Memory B cell (primary cell): ENCODE measurements around the gene ZNF486.
A peak's percentile ranks its signal among the peaks of the same experiment; 100 is the strongest.
"Not testable (repeated sequence)": the region's sequence is repeated elsewhere in the genome, so short reads cannot be mapped to it uniquely, and the experiment has no call there.

Source experiments
- ATAC-seq: fragments of 150-1000 bp; cut with Tn5 transposase; 2 replicates; pipeline ENCODE4 v1.10.0; 2021; ENCODE audit warnings: low read depth, mild to moderate bottlenecking, moderate library complexity
- DNase-seq, 2 donors: peaks; one replicate each; pipeline ENCODE4 v3.0.0; 2022; ENCODE audit warnings: low spot score in 2 of 2
- H3K27ac Mint-ChIP-seq: one replicate; pipeline ENCODE4 v1.8.0; 2022; ENCODE audit warnings: mild to moderate bottlenecking, moderate library complexity, mixed read lengths
- H3K27me3 Mint-ChIP-seq: one replicate; pipeline ENCODE4 v1.8.0; 2022; ENCODE audit warnings: mixed read lengths
- H3K36me3 Mint-ChIP-seq: one replicate; pipeline ENCODE4 v1.8.0; 2022; ENCODE audit warnings: mild to moderate bottlenecking, mixed read lengths
- H3K4me1 Mint-ChIP-seq: one replicate; pipeline ENCODE4 v1.8.0; 2022; ENCODE audit warnings: mixed read lengths
- H3K4me3 Mint-ChIP-seq: one replicate; pipeline ENCODE4 v1.8.0; 2022; ENCODE audit warnings: mild to moderate bottlenecking, moderate library complexity, mixed read lengths
- H3K9me3 Mint-ChIP-seq: one replicate; pipeline ENCODE4 v1.8.0; 2022; ENCODE audit warnings: mixed read lengths

ZNF486 gene

DNA sequence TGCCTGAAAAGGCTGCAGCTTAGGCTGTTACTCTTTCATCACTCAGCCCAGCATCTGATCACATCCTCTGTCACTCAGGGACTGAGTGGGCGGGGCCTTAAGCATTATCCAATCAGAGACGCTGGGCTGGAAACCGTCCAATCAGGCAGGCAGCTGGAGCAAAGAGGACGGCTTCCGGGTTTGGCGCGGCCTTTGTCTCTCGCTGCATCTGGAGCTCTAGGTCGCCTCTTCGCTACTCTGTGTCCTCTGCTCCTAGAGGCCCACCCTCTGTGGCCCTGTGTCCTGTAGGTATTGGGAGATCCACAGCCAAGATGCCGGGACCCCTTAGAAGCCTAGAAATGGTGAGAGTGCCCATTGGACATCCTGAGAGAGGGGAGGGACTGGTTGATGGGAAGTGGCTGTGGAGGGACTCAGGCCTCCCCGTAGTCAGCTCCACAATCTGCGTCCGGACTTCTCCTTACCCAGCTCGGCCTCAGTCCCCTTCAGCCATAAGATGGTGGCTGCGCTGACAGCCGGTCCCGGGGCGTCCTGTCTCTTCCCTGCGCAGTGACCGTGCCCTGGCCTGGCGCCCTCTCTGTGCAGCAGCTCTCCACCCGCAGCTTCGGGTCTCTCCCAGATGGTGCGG, at the start of gene ZNF486:
ZNF486 (plus strand) TSS at position 195 of the 625 bp plus-strand sequence; CDS start at position 312, 117 bp downstream.
- Mint-ChIP-seq H3K9me3 (peaks cover 10% of the 10 kb centered on the region), H3K36me3 (peaks cover 24% of the 10 kb centered on the region), H3K4me1 (peaks cover 18% of the 10 kb centered on the region), H3K4me3 (peak within 1 kb of the TSS; percentile 98), H3K27ac (peak within 1 kb of the TSS; percentile 86), H3K27me3 (no peaks in the 10 kb centered on the region)
- DNase-seq (peak; percentile 86 to 90), ATAC-seq (peak; percentile 97)

DNA sequence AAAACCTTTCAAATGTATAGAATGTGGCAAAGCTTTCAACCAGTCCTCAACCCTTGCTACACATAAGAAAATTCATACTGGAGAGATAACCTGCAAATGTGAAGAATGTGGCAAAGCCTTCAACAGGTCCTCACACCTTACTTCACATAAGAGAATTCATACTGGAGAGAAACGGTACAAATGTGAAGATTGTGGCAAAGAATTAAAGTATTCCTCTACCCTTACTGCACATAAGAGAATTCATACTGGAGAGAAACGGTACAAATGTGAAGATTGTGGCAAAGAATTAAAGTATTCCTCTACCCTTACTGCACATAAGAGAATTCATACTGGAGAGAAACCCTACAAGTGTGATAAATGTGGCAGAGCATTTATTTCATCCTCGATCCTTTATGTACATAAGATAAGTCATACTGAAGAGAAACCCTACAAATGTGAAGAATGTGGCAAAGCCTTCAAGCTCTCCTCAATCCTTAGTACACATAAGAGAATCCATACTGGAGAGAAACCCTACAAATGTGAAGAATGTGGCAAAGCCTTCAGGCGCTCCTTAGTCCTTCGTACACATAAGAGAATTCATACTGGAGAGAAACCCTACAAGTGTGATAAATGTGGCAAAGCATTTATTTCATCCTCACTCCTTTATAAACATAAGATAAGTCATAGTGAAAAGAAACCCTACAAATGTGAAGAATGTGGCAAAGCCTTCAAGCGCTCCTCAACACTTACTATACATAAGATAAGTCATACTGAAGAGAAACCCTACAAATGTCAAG, 48.8 kb upstream of the ZNF486 start:
- H3K4me1 Mint-ChIP-seq, ATAC-seq, H3K27me3 Mint-ChIP-seq, DNase-seq, H3K27ac Mint-ChIP-seq, H3K4me3 Mint-ChIP-seq: not testable (repeated sequence)
- Mint-ChIP-seq H3K9me3 (peaks cover 15% of the 10 kb centered on the region), H3K36me3 (peaks cover 33% of the 10 kb centered on the region)

DNA sequence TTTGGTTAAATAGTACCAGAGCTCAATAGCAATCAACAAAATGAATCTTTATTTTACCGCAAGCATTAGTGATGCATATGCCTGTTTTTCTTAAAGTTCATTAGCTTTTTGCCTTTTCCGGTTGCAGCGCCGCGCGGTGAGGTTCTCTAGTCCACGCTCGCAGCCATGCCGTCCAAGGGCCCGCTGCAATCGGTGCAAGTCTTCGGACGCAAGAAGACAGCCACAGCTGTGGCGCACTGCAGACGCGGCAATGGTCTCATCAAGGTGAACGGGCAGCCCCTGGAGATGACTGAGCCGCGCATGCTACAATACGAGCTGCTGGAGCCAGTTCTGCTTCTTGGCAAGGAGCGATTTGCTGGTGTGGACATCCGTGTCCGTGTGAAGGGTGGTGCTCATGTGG, 42.1 kb upstream of the ZNF486 start:
- DNase-seq (no peak), ATAC-seq (no peak)
- peaks cover 12% of the 10 kb centered on the region for H3K9me3 Mint-ChIP-seq
- H3K4me1 Mint-ChIP-seq, result no peaks in the 10 kb centered on the region
- H3K27ac Mint-ChIP-seq, result no peak overlapping the region
- H3K27me3 Mint-ChIP-seq, result no peaks in the 10 kb centered on the region
- H3K36me3 Mint-ChIP-seq, result peaks cover 32% of the 10 kb centered on the region
- no peak overlapping the region for H3K4me3 Mint-ChIP-seq

DNA sequence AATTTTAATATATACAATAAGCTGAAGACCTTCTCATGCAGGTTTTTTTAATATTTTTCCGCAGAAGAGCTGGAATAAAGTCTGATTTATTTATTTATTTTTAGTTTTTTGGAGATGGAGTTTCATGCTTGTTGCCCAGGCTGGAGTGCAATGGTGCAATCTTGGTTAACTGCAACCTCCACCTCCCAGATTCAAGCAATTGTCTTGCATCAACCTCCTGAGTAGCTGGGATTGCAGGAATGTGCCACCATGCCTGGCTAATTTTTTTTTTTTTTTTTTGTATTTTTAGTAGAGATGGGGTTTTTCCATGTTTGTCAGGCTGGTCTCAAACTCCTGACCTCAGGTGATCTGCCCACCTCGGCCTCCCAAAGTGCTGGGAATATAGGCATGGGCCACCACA, 34.1 kb upstream of the ZNF486 start:
- DNase-seq, H3K36me3 Mint-ChIP-seq, H3K9me3 Mint-ChIP-seq, H3K27ac Mint-ChIP-seq, H3K4me1 Mint-ChIP-seq, H3K27me3 Mint-ChIP-seq, H3K4me3 Mint-ChIP-seq, ATAC-seq: not testable (repeated sequence)

DNA sequence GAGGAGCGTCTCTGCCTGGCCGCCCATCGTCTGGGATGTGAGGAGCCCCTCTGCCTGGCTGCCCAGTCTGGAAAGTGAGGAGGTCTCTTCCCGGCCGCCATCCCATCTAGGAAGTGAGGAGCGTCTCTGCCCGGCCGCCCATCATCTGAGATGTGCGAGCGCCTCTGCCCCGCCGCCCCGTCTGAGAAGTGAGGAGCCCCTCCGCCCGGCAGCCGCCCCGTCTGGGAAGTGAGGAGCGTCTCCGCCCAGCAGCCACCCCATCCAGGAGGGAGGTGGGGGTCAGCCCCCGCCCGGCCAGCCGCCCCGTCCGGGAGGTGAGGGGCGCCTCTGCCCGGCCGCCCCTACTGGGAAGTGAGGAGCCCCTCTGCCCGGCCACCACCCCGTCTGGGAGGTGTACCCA, 29.3 kb upstream of the ZNF486 start:
- ATAC-seq, H3K4me3 Mint-ChIP-seq, H3K9me3 Mint-ChIP-seq, H3K27ac Mint-ChIP-seq, H3K36me3 Mint-ChIP-seq, DNase-seq, H3K27me3 Mint-ChIP-seq, H3K4me1 Mint-ChIP-seq: not testable (repeated sequence)

DNA sequence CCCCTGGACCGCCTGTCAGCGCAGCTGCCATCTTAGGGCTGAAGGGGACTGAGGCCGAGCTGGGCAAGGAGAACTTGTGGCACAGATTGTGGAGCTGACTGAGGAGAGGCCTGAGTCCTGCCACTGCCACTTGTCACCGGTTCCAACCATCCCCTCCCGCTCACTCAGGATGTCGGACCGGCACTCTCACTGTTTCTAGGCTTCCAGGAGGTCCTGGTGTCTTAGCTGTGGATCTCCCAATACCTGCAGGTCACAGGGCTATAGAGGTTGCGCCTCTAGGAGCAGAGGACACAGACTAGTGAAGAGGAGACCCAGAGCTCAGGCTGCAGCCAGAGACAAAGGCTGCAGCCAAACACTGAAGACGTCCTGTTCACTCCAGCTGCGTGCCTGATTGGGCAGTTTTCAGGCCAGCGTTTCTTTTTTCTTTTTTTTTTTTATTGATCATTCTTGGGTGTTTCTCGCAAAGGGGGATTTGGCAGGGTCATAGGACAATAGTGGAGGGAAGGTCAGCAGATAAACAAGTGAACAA, 15.3 kb upstream of the ZNF486 start:
- peaks cover 3% of the 10 kb centered on the region for H3K27me3 Mint-ChIP-seq
- no peak for ATAC-seq

DNA sequence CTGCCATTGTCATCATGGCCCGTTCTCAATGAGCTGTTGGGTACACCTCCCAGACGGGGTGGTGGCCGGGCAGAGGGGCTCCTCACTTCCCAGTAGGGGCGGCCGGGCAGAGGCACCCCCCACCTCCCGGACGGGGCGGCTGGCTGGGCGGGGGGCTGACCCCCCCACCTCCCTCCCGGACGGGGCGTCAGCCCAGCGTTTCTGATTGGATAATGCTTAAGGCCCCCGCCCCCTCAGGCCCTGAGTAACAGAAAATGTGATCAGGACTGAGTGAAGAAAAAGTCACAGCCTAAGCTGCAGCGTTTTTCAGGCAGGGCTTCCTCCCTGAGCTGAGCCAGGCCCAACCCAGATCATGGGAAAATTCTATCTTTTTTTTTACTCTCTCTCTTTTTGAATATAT, 14.5 kb upstream of the ZNF486 start:
- ATAC-seq, H3K36me3 Mint-ChIP-seq, DNase-seq, H3K4me1 Mint-ChIP-seq, H3K4me3 Mint-ChIP-seq, H3K9me3 Mint-ChIP-seq, H3K27ac Mint-ChIP-seq, H3K27me3 Mint-ChIP-seq: not testable (repeated sequence)

More for the DNA sequence above, 15.3 kb upstream of the ZNF486 start:
- H3K4me3 Mint-ChIP-seq, result no peak overlapping the region
- peaks cover 7% of the 10 kb centered on the region for H3K9me3 Mint-ChIP-seq
- no peak overlapping the region for H3K27ac Mint-ChIP-seq
- H3K36me3 Mint-ChIP-seq, result peaks cover 8% of the 10 kb centered on the region
- DNase-seq, result no peak
- no peaks in the 10 kb centered on the region for H3K4me1 Mint-ChIP-seq

DNA sequence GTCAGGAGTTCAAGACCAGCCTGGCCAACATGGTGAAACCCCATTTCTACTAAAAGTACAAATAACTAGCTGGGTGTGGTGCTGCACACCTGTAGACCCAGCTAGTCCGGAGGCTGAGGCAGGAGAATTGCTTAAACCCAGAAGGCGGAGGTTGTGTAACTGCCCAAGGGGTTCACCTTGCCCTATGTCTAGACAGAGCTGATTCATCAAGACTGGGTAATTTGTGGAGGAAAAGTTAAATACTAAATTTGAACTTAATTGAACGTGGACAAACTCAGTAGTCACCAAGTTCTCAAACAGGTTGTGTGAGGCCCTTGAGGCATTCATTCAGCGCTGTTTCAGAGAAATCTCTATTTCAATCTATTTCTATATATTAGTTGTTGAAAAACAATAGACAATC, 13.7 kb upstream of the ZNF486 start:
- Mint-ChIP-seq H3K4me1 (no peaks in the 10 kb centered on the region), H3K36me3 (peaks cover 10% of the 10 kb centered on the region), H3K27me3 (peaks cover 4% of the 10 kb centered on the region), H3K4me3 (no peak overlapping the region), H3K27ac (no peak overlapping the region), H3K9me3 (peaks cover 10% of the 10 kb centered on the region)
- DNase-seq (no peak), ATAC-seq (no peak)

DNA sequence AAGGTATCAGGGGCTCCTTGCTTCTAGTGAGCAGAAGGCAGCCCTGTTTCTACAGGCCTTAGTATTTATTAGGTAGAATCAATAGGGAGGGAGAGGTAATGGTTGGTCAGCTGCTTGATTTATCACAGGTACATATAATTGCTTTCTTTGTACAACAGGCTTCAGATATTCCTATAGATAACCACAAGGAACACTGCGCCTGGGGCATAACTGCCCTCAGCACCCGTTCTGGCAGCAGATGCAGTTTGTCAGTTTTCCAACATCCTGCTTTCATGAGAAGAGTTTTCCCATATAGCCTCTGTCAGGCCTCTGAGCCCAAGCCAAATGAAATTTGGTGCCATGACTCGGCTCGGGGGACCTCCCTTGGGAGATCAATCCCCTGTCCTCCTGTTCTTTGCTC, 12.4 kb upstream of the ZNF486 start:
- DNase-seq, result no peak
- Mint-ChIP-seq H3K4me3 (no peak overlapping the region), H3K9me3 (peaks cover 17% of the 10 kb centered on the region), H3K27me3 (peaks cover 7% of the 10 kb centered on the region), H3K4me1 (no peaks in the 10 kb centered on the region), H3K27ac (no peak overlapping the region), H3K36me3 (peaks cover 16% of the 10 kb centered on the region)
- ATAC-seq, result no peak

DNA sequence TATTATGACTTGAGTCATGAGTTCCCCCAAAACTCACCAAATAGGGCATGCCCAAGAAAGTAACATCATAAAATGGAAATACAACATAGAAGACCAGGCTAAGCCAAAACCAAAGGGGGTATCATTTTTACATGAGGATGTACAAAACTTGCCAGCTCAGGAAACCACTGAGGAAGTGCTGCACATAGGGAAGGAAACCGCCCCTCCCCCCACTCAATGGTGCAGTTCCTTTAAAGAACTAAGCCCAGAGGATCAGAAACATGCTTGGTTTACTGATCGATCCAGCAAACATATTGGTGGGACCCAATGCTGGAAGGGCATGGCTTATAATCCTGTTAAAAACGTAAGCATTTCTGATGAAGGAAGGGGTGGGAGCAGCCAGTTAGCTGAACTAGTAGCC, 4.2 kb upstream of the ZNF486 start:
- Mint-ChIP-seq H3K36me3 (peaks cover 14% of the 10 kb centered on the region), H3K9me3 (peaks cover 18% of the 10 kb centered on the region), H3K27me3 (peaks cover 4% of the 10 kb centered on the region), H3K27ac (no peak overlapping the region), H3K4me1 (peaks cover 8% of the 10 kb centered on the region), H3K4me3 (no peak overlapping the region)
- DNase-seq, result peak in 1 of 2 donors; percentile 13
- no peak for ATAC-seq

DNA sequence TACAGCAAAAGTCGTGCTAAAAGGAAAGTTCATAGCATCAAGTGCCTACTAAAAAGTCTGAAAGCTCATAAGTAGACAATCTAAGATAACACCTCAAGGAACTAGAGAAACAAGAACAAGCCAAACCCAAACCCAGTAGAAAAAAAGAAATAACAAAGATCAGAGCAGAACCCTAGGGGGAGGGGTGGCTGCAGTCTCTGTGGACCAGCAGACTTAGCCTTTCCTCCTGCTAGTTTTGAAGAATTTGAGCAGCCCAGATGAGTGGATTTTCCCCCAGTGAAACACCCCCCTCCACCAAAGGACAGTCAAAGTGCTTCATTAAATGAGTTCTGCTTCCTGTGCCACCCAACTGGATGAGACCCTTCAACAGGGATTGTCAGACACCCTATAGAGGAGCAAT, 2.6 kb upstream of the ZNF486 start:
- peaks cover 8% of the 10 kb centered on the region for H3K4me1 Mint-ChIP-seq
- peaks cover 8% of the 10 kb centered on the region for H3K36me3 Mint-ChIP-seq

DNA sequence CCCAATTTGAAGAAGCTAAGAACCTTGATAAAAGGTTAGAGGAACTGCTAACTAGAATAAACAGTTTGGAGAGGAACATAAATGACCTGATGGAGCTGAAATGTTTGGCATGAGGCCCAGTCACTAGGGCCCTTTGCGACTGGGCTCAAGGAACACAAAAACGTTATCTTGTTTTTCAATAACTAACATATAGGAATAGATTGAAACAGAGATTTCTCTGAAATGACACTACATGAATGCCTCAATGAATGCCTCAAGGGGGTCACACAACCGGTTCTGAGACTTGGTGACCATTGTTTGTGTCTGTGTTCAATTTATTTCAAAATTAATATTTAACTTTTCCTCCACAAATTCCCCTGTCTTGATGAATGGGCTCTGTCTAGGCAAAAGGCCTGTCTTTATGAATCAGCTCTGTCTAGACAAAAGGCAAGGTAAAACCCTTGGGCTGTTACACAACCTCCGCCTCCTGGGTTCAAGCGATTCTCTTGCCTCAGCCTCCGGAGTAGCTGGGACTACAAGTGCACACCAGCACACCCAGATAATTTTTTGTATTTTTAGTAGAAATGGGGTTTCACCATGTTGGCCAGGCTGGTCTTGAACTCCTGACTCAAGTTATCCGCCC, 932 bp upstream of the ZNF486 start:
- H3K27ac Mint-ChIP-seq, result no peak overlapping the region
- ATAC-seq, result no peak
- no peak for DNase-seq
- peaks cover 13% of the 10 kb centered on the region for H3K36me3 Mint-ChIP-seq
- H3K27me3 Mint-ChIP-seq, result no peaks in the 10 kb centered on the region
- peaks cover 7% of the 10 kb centered on the region for H3K9me3 Mint-ChIP-seq
- H3K4me1 Mint-ChIP-seq, result peaks cover 12% of the 10 kb centered on the region
- no peak overlapping the region for H3K4me3 Mint-ChIP-seq

More for the DNA sequence above, 2.6 kb upstream of the ZNF486 start:
- Mint-ChIP-seq H3K9me3 (peaks cover 8% of the 10 kb centered on the region), H3K27me3 (no peaks in the 10 kb centered on the region), H3K27ac (no peak overlapping the region), H3K4me3 (no peak overlapping the region)
- no peak for DNase-seq
- no peak for ATAC-seq

DNA sequence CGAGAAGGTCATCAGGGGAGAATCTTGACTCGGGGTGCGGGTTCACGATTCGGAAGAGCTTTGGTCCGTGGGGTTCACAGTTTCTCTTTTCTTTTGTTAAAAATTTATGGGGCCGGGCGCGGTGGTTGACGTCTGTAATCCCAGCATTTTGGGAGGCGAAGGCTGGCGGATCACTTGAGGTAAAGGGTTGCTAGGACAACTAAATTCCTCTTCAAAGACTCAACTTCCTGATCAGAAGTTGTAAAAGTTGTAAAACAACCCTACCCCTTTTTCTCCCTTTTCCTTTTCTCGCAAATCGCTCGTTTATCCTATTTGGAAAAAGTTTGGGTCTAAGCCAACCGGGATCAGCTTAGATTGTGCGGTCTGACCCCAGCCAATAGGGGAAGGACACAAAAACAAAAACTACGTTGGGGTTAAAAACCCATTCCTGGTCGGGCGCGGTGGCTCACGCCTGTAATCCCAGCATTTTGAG, 673 bp downstream of the ZNF486 start:
- ATAC-seq (no peak), DNase-seq (no peak)
- no peaks in the 10 kb centered on the region for H3K27me3 Mint-ChIP-seq
- peak overlapping the region; percentile 86 for H3K27ac Mint-ChIP-seq
- H3K4me1 Mint-ChIP-seq, result peaks cover 16% of the 10 kb centered on the region
- H3K4me3 Mint-ChIP-seq, result peak overlapping the region; percentile 98
- peaks cover 8% of the 10 kb centered on the region for H3K9me3 Mint-ChIP-seq
- H3K36me3 Mint-ChIP-seq, result peaks cover 23% of the 10 kb centered on the region

DNA sequence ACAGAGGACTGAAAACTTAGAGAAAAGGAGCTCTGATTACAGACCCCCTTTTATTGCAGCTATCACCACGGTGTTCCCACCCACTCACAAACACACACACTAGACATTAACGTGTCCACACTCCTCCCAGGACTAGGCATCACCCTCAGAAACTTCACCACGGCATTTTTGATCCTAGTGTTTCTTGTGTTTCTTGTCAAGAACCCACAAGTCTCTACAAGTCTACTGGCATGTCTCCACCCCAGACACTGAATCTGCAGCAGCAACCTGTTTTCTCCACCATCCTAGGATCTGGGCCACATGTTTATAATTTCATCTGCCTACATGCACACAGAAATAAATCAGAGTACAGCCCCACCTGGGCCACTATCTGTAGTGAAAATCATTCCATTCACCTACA, 4.3 kb downstream of the ZNF486 start:
- H3K27ac Mint-ChIP-seq, result no peak overlapping the region
- peaks cover 3% of the 10 kb centered on the region for H3K9me3 Mint-ChIP-seq
- no peak overlapping the region for H3K4me3 Mint-ChIP-seq
- H3K27me3 Mint-ChIP-seq, result no peaks in the 10 kb centered on the region
- ATAC-seq (no peak), DNase-seq (no peak)
- peaks cover 32% of the 10 kb centered on the region for H3K36me3 Mint-ChIP-seq
- H3K4me1 Mint-ChIP-seq, result peaks cover 10% of the 10 kb centered on the region
